Left colon (tissue), 2 donors: ENCODE results near the gene EHD2. TPM values are rescaled to one million over a fixed set of nuclear protein-coding genes. Genes with fewer than 3 reads are reported as not detected.
A peak's percentile ranks its signal among the peaks of the same experiment; 100 is the strongest.
"Not testable (repeated sequence)": the region's sequence is repeated elsewhere in the genome, so short reads cannot be mapped to it uniquely, and the experiment has no call there.

Experiments
- ATAC-seq: fragments of 200-7000 bp; cut with Tn5 transposase; one replicate; pipeline ENCODE4 v1.9.1; 2020; ENCODE audit warnings: mild to moderate bottlenecking, moderate library complexity
- DNase-seq, 2 donors: peaks; one replicate each; pipeline ENCODE4 v3.0.0-alpha.2; 2020
- intact Hi-C, 2 donors: fragments of 100-400 bp; cut with DNase I in 1 of 2; cut with micrococcal nuclease in 1 of 2; formaldehyde crosslinking; loops; one replicate each; pipeline versions ENCODE4 v1.11.2 to v1.14.0; 2022; cut with DNase I, micrococcal nuclease
- long read RNA-seq: library from polyadenylated mRNA; unstranded; transcript quantifications from one replicate; pipeline ENCODE4 v2.0.0, GENCODE V29; 2021
- total RNA-seq, 2 donors: library from RNA; stranded (reverse); fragmentation: NEBNext Ultra II Directional; extraction: Animal tissue kit (Norgen Biotek cat#: 25700); gene quantifications; one replicate each; pipeline ENCODE4 v1.2.1, GENCODE V29; 2021
- donor health status: DM: no; HTN: no; CAD: no.
- donor health status: DM: yes; HTN: yes; CAD: no.

The EHD2 gene, protein sequence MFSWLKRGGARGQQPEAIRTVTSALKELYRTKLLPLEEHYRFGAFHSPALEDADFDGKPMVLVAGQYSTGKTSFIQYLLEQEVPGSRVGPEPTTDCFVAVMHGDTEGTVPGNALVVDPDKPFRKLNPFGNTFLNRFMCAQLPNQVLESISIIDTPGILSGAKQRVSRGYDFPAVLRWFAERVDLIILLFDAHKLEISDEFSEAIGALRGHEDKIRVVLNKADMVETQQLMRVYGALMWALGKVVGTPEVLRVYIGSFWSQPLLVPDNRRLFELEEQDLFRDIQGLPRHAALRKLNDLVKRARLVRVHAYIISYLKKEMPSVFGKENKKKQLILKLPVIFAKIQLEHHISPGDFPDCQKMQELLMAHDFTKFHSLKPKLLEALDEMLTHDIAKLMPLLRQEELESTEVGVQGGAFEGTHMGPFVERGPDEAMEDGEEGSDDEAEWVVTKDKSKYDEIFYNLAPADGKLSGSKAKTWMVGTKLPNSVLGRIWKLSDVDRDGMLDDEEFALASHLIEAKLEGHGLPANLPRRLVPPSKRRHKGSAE
- 10 to 100 TPM in 1 of 2 donors, 1 to 10 TPM in 1; 9.6 to 29.6 TPM for total RNA-seq
- long read RNA-seq, partial matches to known transcripts = 0 of 9 reads
- long read RNA-seq, other reads (novel, unspliced or antisense) = 9 of 9 reads

DNA sequence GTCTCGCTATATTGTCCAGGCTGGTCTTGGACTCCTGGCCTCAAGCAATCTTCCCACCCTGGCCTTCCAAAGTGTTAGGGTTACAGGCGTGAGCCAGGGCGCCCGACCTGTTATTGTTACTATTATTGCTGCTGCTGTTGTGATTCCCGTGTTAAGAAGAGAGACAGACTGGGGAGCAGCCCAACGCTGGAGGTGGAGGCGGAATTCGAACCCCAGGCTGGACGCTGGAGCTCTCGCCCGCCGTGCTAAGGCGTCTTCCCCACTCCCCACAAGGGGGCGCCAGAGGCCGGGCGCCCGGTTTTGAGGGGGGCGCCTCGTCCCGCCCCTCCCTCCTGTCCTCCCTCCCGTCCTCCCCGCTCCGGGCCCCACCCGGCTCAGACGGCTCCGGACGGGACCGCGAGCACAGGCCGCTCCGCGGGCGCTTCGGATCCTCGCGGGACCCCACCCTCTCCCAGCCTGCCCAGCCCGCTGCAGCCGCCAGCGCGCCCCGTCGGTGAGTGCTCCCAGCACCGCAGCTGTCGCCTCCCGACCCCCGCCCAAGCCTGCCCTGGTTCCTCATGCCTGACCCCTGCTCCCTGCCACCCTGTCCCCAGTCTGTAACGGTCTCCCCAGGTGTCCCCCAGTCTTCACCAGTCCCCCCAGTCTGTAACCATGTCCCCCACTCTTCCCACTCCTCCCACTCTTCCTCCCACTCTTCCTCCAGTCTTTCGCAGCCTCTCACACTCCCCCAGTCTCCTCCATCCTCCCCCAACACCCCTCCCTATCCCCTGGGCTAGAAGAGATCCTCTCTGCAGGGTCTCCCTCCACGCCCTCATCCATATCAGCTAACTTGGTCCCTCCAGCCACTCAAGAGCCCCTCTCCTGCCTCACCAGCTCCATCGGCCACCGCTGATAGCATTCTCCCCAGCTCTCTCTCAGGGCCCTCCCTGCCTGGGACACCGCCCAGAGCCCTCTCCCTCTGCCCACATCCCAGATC, at the start of gene EHD2:
EHD2 (plus strand) TSS at position 377 of the 976 bp plus-strand sequence. CDS start 3,191 bp downstream, outside the sequence.
- ATAC-seq (peak; percentile 56), DNase-seq (peak in 1 of 2 donors; percentile 35)
- intact Hi-C loops = loop anchor here in 1 of 2 donors (2.0 kb wide), 1 partner anchor 29 kb away; no protein-coding TSS in a partner anchor

DNA sequence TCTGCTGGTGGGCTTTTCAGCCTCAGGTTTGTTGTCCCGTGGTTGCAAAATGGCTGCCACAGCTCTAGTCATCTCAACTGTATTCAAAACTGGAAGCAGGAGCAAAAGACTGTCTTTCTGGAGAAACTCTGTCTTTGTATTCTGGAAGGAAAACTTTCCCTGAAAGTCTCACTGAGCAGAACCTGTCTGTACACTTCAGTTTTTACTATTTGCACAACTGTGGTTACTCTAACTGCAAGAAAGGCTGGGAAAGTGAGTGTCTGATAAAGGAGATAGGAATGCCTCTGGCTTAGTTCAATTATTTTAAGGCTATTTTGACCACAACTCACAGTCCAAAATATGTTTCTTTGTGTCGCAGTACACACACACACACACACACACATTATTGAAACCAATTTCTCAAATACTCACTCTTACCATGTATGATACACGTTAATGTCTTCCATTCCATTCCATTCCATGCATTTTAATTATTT, 49.7 kb upstream of the EHD2 start:
- intact Hi-C loops = no loop called here
- ATAC-seq = no peak
- no peak for DNase-seq

DNA sequence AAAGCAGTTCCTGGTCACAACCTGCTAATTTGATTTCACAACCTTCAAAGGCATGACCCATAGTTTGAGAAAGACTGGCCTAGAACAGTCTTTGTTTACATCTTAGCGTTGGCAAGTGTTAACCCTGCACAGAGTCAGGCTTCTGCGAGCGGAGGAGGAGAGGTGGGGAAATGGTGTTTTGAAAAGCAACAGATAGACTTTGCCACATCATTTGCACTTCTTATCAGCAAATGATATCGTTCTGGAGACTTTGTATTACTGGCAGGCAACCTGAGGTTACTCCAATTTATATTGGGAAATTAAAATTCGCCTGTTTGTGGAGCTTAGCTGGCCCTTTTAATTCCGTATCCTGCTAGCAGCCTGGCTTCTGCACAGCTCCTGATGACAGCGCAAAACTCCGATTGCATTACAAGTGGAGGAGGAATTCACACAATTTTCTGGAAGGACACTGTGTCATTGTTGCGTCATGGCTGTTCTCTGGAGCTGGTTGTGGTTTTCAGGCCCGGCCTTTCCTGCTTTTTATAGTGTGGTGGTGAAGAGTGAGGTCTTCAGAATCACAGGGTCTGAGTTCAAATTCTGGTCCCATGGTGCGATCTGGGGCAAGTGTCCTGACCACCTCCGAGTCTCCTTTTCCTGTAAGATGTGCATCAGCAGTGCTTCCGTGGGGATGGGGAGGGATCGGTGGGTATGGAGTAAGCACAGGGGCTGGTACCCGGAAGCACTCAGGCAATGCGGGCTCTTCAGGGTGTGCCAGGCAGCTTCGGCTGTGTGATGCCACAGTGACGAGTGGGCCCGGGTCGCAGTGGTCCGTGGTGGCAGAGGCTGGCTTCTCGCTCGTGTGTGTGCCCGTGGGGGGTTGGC, 49.1 kb upstream of the EHD2 start:
- ATAC-seq (peak; percentile 5), DNase-seq (peak; percentile 31 to 79)
- intact Hi-C loops = no loop called here

DNA sequence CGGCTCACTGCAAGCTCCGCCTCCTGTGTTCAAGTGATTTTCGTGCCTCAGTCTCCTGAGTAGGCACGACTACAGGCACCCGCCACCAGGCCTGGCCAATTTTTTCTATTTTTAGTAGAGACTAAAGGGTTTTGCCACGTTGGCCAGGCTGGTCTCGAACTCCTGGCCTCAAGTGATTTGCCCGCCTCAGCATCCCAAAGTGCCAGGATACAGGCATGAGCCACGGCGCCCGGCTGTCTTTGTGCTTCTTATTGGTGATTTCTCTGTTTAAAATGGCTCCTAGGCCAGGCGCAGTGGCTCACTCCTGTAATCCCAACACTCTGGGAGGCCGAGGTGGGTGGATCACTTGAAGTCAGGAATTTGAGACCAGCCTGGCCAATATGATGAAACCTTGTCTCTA, 44.7 kb upstream of the EHD2 start:
- DNase-seq, intact Hi-C loops, ATAC-seq: not testable (repeated sequence)

DNA sequence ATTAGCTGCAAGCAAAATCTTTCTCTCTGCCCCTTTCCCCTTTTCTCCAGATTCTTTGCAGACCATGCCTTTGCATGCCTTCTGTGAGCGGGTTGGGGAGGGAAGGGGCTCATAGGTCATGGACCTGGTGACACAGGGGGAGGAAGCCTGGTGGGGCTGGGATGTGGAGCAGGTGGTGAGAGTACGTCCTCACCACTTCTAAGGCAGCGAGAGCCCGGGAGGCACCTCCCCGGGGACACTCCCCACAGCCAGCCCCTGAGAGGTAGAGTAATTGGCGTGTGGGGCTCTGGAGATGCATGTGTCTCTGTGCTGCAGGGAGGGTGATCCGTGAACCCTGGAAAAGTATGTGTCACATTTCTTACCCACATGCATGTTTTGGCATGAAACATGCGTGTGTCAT, 42.5 kb upstream of the EHD2 start:
- intact Hi-C loops = no loop called here

DNA sequence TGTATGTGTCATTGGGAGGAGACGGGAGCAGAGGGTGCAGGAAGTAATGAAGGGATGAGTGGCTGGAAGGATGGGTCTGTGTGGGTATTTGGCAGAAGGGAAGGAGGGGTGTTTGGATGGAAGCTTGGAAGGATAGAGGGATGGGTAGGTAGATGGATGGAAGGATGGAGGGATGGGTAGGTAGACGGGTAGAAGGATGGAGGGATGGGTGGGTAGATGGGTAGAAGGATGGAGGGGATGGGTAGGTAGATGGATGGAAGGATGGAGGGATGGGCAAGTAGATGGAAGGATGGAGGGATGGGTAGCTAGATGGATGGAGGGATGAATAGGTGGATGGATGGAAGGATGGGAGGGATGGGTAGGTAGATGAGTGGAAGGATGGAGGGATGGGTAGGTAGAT, 41.7 kb upstream of the EHD2 start:
- no peak for DNase-seq
- intact Hi-C loops = no loop called here
- no peak for ATAC-seq

More for the DNA sequence above, 42.5 kb upstream of the EHD2 start:
- no peak for ATAC-seq
- DNase-seq = no peak

DNA sequence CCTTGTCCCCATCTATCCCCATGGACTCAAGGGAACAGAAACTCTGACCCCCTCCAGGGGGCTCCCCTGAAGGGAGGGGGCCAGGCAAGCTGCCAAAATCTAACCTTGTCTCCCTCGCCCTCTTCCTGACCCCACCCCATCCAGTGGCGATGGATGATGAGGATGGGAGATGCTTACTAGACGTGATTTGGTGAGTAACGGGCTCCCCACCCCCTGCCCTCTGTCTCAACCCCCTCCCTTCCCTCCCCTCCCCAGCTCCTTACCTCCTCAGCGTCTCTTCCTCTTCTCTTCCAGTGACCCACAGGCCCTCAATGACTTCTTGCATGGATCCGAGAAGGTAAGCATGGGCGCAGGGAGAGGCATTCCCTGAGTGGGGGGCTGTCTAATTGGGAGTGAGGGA, 39.8 kb upstream of the EHD2 start:
- intact Hi-C loops = no loop called here
- DNase-seq (no peak), ATAC-seq (no peak)

DNA sequence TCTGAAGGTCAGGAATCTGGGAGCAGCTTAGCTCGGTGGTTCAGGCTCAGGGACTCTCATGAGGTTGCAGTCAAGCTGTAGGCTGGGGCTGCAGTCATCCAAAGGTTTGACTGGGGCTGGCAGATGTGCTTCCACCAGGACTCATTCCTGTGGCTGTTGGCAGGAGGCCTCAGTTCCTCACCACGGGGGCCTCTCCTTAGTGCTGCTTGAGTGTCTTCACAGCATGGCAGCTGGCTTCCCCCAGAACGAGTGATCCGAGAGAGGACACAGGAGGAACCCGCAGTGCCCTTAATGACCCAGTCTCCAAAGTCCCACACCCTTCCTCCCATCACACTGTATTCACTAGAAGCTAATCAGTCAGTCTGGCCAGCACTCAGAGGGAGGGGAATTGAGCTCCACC, 38.7 kb upstream of the EHD2 start:
- no peak for ATAC-seq
- no peak for DNase-seq

DNA sequence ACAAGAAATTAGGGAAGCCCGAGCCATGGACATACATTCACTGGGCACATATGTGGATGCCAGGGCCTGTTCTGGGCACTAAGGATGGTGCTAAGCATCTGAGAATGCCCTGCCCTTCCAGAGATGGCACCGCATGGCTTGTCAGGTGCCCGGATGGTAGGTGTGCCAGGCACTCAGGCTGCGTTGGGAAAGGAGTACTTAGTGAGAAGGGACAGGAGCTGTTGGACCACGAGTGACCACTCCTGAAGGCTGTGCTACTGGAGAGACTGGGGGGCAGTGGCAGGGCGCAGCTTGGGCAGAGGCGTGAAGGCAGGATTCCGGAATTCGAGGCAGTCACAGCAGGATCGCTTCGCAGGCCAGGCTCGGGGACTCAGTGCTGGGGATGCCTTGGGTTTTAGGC, 38.0 kb upstream of the EHD2 start:
- ATAC-seq = no peak
- intact Hi-C loops = no loop called here
- DNase-seq = no peak

More for the DNA sequence above, 38.7 kb upstream of the EHD2 start:
- intact Hi-C loops = no loop called here

DNA sequence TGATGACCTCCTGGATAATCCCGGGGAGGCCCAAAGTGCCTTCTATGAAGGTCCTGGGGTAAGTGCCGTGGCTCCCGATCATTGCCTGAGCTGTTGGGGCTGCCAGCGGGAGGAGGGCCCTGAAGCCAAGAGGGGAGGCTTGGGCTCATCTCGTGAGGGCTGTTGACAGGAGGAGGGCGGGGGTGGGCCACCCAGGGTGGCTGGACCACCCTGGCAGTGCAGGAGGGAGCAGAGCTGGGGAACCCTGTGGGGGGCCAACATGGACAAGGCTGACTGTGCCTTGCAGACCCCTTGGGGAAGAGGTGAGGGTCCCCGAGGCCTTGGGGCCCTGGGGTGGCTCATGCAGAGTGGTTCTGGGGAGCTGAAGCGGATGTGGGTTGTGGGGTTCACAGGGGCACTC, 37.4 kb upstream of the EHD2 start:
- intact Hi-C loops = no loop called here
- ATAC-seq (no peak), DNase-seq (no peak)

DNA sequence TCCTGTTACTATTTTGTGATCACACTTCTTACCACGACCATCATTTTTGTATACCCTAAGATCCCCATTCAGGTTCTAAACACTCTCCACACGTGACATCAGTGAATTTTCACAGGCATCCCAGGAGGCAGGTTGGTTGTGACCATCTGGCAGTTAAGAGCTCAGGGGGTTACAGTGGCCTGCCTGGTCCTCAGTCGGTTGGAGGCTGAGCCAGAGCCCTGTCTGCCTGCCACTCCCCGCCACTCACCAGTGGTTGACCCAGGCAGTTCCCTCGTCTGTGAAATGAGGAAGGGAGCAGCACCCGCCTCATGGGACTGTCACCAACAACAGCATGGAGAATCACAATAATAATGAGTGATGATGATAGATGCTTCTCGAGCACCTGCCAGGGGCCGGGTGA, 36.4 kb upstream of the EHD2 start:
- DNase-seq (no peak), ATAC-seq (no peak)
- intact Hi-C loops = no loop called here

DNA sequence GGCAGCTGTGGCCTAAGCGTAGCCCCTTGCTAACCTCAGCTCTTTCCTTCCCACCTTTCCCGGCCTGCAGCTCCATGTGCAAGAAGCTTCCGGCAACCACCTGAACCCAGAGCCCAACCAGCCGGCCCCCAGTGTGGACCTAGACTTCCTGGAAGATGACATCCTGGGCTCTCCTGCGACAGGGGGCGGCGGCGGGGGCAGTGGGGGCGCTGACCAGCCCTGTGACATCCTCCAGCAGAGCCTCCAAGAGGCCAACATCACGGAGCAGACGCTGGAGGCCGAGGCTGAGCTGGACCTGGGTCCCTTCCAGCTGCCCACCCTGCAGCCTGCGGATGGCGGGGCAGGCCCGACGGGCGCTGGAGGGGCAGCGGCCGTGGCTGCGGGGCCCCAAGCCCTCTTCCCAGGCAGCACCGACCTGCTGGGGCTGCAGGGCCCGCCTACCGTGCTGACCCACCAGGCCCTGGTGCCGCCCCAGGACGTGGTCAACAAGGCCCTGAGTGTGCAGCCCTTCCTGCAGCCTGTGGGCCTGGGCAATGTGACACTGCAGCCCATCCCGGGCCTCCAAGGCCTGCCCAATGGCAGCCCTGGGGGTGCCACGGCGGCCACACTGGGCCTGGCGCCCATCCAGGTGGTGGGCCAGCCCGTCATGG, 33.8 kb upstream of the EHD2 start:
- intact Hi-C loops = no loop called here
- ATAC-seq (no peak), DNase-seq (no peak)

DNA sequence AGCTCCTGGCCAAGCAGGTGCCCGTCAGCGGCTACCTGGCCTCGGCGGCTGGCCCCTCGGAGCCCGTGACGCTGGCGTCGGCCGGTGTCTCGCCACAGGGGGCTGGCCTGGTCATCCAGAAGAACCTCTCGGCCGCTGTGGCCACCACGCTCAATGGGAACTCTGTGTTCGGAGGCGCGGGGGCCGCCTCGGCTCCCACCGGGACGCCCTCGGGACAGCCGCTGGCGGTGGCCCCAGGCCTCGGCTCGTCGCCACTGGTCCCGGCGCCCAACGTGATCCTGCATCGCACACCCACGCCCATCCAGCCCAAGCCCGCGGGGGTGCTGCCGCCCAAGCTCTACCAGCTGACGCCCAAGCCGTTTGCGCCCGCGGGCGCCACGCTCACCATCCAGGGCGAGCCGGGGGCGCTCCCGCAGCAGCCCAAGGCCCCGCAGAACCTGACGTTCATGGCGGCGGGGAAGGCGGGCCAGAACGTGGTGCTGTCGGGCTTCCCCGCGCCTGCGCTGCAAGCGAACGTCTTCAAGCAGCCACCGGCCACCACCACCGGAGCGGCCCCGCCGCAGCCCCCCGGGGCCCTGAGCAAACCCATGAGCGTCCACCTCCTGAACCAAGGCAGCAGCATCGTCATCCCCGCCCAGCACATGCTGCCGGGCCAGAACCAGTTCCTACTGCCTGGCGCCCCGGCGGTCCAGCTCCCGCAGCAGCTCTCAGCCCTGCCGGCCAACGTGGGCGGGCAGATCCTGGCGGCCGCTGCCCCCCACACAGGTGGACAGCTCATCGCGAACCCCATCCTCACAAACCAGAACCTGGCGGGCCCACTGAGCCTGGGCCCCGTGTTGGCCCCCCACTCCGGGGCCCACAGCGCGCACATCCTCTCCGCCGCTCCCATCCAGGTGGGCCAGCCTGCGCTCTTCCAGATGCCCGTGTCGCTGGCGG, 33.0 kb upstream of the EHD2 start:
- intact Hi-C loops = no loop called here
- no peak for DNase-seq
- no peak for ATAC-seq

DNA sequence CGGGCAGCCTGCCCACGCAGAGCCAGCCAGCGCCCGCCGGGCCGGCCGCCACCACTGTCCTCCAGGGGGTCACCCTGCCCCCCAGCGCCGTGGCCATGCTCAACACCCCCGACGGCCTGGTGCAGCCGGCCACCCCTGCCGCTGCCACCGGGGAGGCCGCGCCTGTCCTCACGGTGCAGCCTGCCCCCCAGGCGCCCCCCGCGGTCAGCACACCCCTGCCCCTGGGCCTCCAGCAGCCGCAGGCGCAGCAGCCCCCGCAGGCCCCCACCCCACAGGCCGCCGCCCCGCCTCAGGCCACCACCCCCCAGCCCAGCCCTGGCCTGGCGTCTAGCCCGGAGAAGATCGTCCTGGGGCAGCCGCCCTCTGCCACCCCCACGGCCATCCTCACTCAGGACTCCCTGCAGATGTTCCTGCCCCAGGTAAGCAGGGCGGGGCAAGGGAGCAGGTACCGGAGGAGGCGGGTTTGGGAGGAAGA, 32.3 kb upstream of the EHD2 start:
- intact Hi-C loops = no loop called here
- DNase-seq (no peak), ATAC-seq (no peak)

DNA sequence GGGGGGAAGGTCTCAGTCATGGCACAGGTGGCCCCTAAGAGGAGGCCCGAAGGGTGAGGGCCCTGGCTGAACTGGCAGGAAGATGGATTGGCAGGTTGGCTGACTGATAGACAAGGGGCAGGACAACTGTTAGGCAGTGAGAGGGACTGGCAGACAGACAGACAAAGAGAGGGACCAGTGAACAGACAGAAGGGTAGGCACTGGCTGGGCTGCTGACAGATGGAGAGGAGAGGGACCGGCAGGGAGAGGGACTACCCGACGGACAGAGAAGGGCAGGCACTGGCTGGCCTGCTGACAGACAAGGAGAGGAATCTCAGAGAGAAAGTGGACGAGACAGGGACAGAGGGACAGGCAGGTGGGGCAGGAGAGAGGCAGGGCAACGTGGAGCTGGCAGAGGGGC, 31.8 kb upstream of the EHD2 start:
- DNase-seq = no peak
- intact Hi-C loops = no loop called here
- ATAC-seq = no peak

DNA sequence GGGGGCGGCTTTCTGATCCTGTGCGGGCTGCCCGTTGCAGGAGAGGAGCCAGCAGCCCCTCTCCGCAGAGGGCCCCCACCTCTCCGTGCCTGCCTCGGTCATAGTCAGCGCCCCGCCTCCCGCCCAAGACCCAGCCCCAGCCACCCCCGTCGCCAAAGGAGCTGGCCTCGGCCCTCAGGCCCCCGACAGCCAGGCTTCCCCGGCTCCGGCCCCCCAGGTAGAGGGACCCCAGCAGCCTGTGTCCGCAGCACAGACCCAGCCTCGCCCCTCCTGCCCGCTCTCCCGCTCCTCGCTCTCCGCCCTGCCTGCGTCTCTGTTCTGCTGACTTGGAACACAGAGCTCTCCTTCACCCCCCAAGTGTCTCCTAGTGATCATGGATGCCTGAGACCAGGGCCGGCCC, 31.3 kb upstream of the EHD2 start:
- no peak for DNase-seq
- intact Hi-C loops = no loop called here
- no peak for ATAC-seq

DNA sequence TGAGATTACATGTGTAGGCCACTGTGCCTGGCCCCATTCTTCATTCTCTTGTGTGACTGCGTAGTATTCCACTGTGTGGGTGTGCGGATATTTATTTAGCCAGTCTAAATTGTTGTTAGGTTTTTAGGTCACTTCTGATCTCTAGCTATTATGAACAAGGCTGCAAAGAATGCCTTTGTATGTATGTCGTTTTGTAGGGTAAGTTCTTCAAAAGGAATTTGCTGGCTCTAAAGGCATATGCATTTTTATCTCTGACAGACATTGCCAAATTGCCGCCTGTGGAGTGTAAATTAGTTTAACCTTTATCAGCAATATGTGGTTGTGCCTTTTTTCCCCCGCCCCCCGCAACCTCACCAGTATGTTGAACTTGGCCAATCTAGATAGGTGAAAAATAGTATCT, 30.3 kb upstream of the EHD2 start:
- intact Hi-C loops = no loop called here
- DNase-seq = no peak
- ATAC-seq = no peak
